GM23248 (cell line): ENCODE results near the gene ERCC6L2. TPM values are rescaled to one million over a fixed set of nuclear protein-coding genes. Genes with fewer than 3 reads are reported as not detected.

Experiments used
- DNase-seq: peaks from one replicate; pipeline ENCODE4 v3.0.0-alpha.2; 2015
- H2AFZ ChIP-seq: fragments of 200-600 bp; sonication (generic); 2 replicates; pipeline ENCODE4 v1.6.1; 2016; ENCODE audit warnings: antibody characterized with exemption
- H3F3A ChIP-seq: fragments of 200-600 bp; sonication (generic); 2 replicates; pipeline ENCODE4 v1.6.1; 2016; ENCODE audit warnings: mild to moderate bottlenecking, antibody characterized with exemption, mixed run types; ENCODE audit not compliant: insufficient read depth
- H3K27ac ChIP-seq: fragments of 200-600 bp; sonication (generic); 2 replicates; pipeline ENCODE4 v1.5.1; 2016; ENCODE audit warnings: mild to moderate bottlenecking
- H3K27me3 ChIP-seq: fragments of 200-600 bp; sonication (generic); replicated peaks from 2 replicates; pipeline ENCODE4 v1.6.1; 2016; ENCODE audit warnings: mild to moderate bottlenecking; ENCODE audit not compliant: insufficient read depth
- H3K36me3 ChIP-seq: fragments of 200-600 bp; sonication (generic); 2 replicates; pipeline ENCODE4 v1.6.1; 2016; ENCODE audit warnings: low read depth, mild to moderate bottlenecking
- H3K4me1 ChIP-seq: fragments of 200-600 bp; sonication (generic); 2 replicates; pipeline ENCODE4 v1.6.1; 2016; ENCODE audit warnings: mild to moderate bottlenecking; ENCODE audit not compliant: insufficient read depth
- H3K4me2 ChIP-seq: fragments of 200-600 bp; sonication (generic); one replicate; pipeline ENCODE4 v1.6.1; 2016; ENCODE audit warnings: mild to moderate bottlenecking; ENCODE audit not compliant: unreplicated experiment
- H3K4me3 ChIP-seq: fragments of 200-600 bp; sonication (generic); 2 replicates; pipeline ENCODE4 v1.5.1; 2016; ENCODE audit warnings: mild to moderate bottlenecking
- H3K79me2 ChIP-seq: fragments of 200-600 bp; sonication (generic); 2 replicates; pipeline ENCODE4 v1.6.1; 2016; ENCODE audit warnings: mild to moderate bottlenecking; ENCODE audit not compliant: insufficient read depth
- H3K9ac ChIP-seq: fragments of 200-600 bp; sonication (generic); 2 replicates; pipeline ENCODE4 v1.6.1; 2016; ENCODE audit warnings: mild to moderate bottlenecking
- H3K9me2 ChIP-seq: fragments of 200-600 bp; sonication (generic); 2 replicates; pipeline ENCODE4 v1.6.1; 2016; ENCODE audit warnings: mixed run types, mild to moderate bottlenecking, moderate library complexity; ENCODE audit not compliant: insufficient read depth
- H3K9me3 ChIP-seq: fragments of 200-600 bp; sonication (generic); one replicate; pipeline ENCODE4 v1.6.1; 2017; ENCODE audit warnings: low read depth
- H4K20me1 ChIP-seq: fragments of 200-600 bp; sonication (generic); 2 replicates; pipeline ENCODE4 v1.6.0; 2016; ENCODE audit not compliant: insufficient read depth
- EZH2 ChIP-seq: fragments of 200-600 bp; sonication (generic); IDR thresholded peaks from 2 replicates; pipeline ENCODE4 v1.6.1; 2018; ENCODE audit warnings: antibody characterized with exemption, mild to moderate bottlenecking; ENCODE audit not compliant: insufficient read depth, poor library complexity, severe bottlenecking
- EZH2phosphoT487 ChIP-seq: fragments of 200-600 bp; sonication (generic); IDR thresholded peaks from 2 replicates; pipeline ENCODE4 v1.6.1; 2018; ENCODE audit warnings: antibody characterized with exemption, moderate library complexity, mild to moderate bottlenecking, low read depth; ENCODE audit not compliant: insufficient read depth
- WGBS, 2 experiments: methylation state at CpG; one replicate each; pipeline ENCODE4 v1.1.6; 2015 to 2017; ENCODE audit warnings: low lambda C conversion rate in 2 of 2, low coverage in 1 of 2; ENCODE audit errors: missing lambda C conversion rate in 2 of 2; 5-methylcytosine and 5-hydroxymethylcytosine counted together
- in situ Hi-C: fragments of 300-500 bp; cut with MboI; formaldehyde crosslinking; loops from 2 replicates; pipeline ENCODE4 v1.15.0; 2020
- polyA plus RNA-seq: library from polyadenylated mRNA; unstranded; fragments of >200 nt; fragmentation: Nextera tagmentation; extraction: Ambion mirVana; gene quantifications from 2 replicates; pipeline ENCODE4 v1.2.1, GENCODE V29; 2016
- total RNA-seq: library from RNA; depleted of rRNA; stranded (reverse); fragments of >200 nt; shearing (Covaris generic); gene quantifications from 2 replicates; pipeline ENCODE4 v1.2.3, GENCODE V29; 2014

ERCC6L2 gene
- total and polyA plus RNA-seq, 2 experiments from 2014 or later, result 23.4 to 45.0 TPM

GRCh38 chr9:95993337-95993736 is 117.8 kb downstream of the ERCC6L2 start:
- Histone ChIP-seq H4K20me1 (no peaks in the 10 kb centered on the region), H3K79me2 (no peaks in the 10 kb centered on the region), H3K9me2 (no peaks in the 10 kb centered on the region), H3K4me1 (peaks cover 8% of the 10 kb centered on the region; the same call in 1 of the 2 replicates), H3K4me3 (no peak overlapping the region), H3K36me3 (no peaks in the 10 kb centered on the region), H3F3A (no peaks in the 10 kb centered on the region), H3K9ac (no peak overlapping the region), H3K4me2 (no peak overlapping the region), H3K27ac (no peak overlapping the region), H2AFZ (no peak overlapping the region), H3K27me3 (no peaks in the 10 kb centered on the region), H3K9me3 (no peaks in the 10 kb centered on the region)
- no peak for TF ChIP-seq EZH2phosphoT487
- TF ChIP-seq EZH2, result no peak
- WGBS, 2 experiments, result 98 to 99% methylated on average over 3 of the region's 3 CpGs
- in situ Hi-C loops, result no loop called here
- no peak for DNase-seq

- H4K20me1 ChIP-seq, result no peaks in the 10 kb centered on the region
- no peak overlapping the region for H3K27ac ChIP-seq
- no peak overlapping the region for H3K4me3 ChIP-seq
- H3K9ac ChIP-seq, result no peak overlapping the region
- WGBS, 2 experiments, result 95 to 96% methylated on average over 3 of the region's 3 CpGs
- no peaks in the 10 kb centered on the region for H3K27me3 ChIP-seq
- H2AFZ ChIP-seq, result no peak overlapping the region
- H3F3A ChIP-seq, result no peaks in the 10 kb centered on the region
- H3K9me2 ChIP-seq, result no peaks in the 10 kb centered on the region
- in situ Hi-C loops, result no loop called here
- H3K4me2 ChIP-seq, result no peak overlapping the region
- peaks cover 4% of the 10 kb centered on the region for H3K36me3 ChIP-seq
- H3K9me3 ChIP-seq, result no peaks in the 10 kb centered on the region
- no peak for DNase-seq
- TF ChIP-seq EZH2phosphoT487 (no peak), EZH2 (no peak)
- H3K4me1 ChIP-seq, result no peaks in the 10 kb centered on the region
- no peaks in the 10 kb centered on the region for H3K79me2 ChIP-seq
Observed at GRCh38 chr9:95999390-95999789, 123.9 kb downstream of the ERCC6L2 start.

- Histone ChIP-seq H3F3A (no peaks in the 10 kb centered on the region), H3K36me3 (peaks cover 11% of the 10 kb centered on the region), H3K27ac (no peak overlapping the region), H3K9me2 (no peaks in the 10 kb centered on the region), H4K20me1 (no peaks in the 10 kb centered on the region), H3K4me1 (peaks cover 8% of the 10 kb centered on the region; the same call in 1 of the 2 replicates), H2AFZ (no peak overlapping the region), H3K4me3 (no peak overlapping the region), H3K4me2 (no peak overlapping the region), H3K79me2 (no peaks in the 10 kb centered on the region), H3K9ac (no peak overlapping the region), H3K27me3 (no peaks in the 10 kb centered on the region), H3K9me3 (no peaks in the 10 kb centered on the region)
- in situ Hi-C loops, result no loop called here
- TF ChIP-seq EZH2phosphoT487 (no peak), EZH2 (no peak)
- DNase-seq, result no peak
- WGBS, 2 experiments, result 98% methylated on average over 2 of the region's 2 CpGs
Observed at GRCh38 chr9:96004379-96004778, 128.9 kb downstream of the ERCC6L2 start.

GRCh38 chr9:96006296-96006879 is 130.9 kb downstream of the ERCC6L2 start:
- no peak overlapping the region for H2AFZ ChIP-seq
- in situ Hi-C loops, result no loop called here
- no peaks in the 10 kb centered on the region for H3F3A ChIP-seq
- no peaks in the 10 kb centered on the region for H3K9me3 ChIP-seq
- peaks cover 8% of the 10 kb centered on the region; the same call in 1 of the 2 replicates for H3K4me1 ChIP-seq
- peaks cover 20% of the 10 kb centered on the region for H3K36me3 ChIP-seq
- TF ChIP-seq EZH2phosphoT487 (no peak), EZH2 (no peak)
- no peak overlapping the region for H3K9ac ChIP-seq
- no peak overlapping the region for H3K27ac ChIP-seq
- H3K27me3 ChIP-seq, result no peaks in the 10 kb centered on the region
- no peak overlapping the region for H3K4me3 ChIP-seq
- no peaks in the 10 kb centered on the region for H4K20me1 ChIP-seq
- H3K79me2 ChIP-seq, result no peaks in the 10 kb centered on the region
- 93 to 94% methylated on average over 9 of the region's 9 CpGs for WGBS, 2 experiments
- no peak overlapping the region for H3K4me2 ChIP-seq
- no peaks in the 10 kb centered on the region for H3K9me2 ChIP-seq
- DNase-seq, result no peak

DNA sequence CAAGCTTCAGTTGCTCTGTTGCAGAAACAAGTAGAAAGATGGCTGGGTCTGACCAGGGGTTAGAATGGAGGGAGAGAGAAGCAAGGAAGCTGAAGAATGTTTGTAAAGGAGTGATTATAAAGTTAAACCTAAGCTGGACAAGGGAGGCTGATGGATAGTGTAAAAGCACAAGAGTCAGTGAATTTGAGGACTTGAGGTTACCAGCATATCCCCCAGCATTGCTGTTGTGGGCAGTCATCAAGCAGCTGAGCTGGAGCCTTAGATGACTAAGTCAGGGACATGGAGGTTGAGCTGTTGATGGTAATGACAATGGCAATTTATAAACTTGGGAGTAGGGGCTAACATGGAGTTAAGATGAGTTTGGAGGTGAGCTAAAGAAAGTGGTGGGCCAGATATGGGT is 131.5 kb downstream of the ERCC6L2 start:
- no peaks in the 10 kb centered on the region for H3F3A ChIP-seq
- H3K9ac ChIP-seq, result no peak overlapping the region
- no peak overlapping the region for H3K27ac ChIP-seq
- no peak overlapping the region for H2AFZ ChIP-seq
- H3K9me2 ChIP-seq, result no peaks in the 10 kb centered on the region
- H3K4me2 ChIP-seq, result no peak overlapping the region
- no peaks in the 10 kb centered on the region for H3K9me3 ChIP-seq
- peaks cover 20% of the 10 kb centered on the region for H3K36me3 ChIP-seq
- DNase-seq, result peak; percentile 71
- peaks cover 8% of the 10 kb centered on the region; the same call in 1 of the 2 replicates for H3K4me1 ChIP-seq
- H3K4me3 ChIP-seq, result no peak overlapping the region
- no peaks in the 10 kb centered on the region for H3K27me3 ChIP-seq
- H3K79me2 ChIP-seq, result no peaks in the 10 kb centered on the region
- H4K20me1 ChIP-seq, result no peaks in the 10 kb centered on the region
- no peak for TF ChIP-seq EZH2phosphoT487
- TF ChIP-seq EZH2, result no peak
- in situ Hi-C loops, result no loop called here
